NT2/D1 (cell line): ENCODE data around the gene LRMDA.

ENCODE experiments used
- YY1 ChIP-seq: IDR thresholded peaks from 2 replicates; pipeline ENCODE4 v1.6.1; 2011; ENCODE audit not compliant: insufficient read length, insufficient read depth
- ZNF274 ChIP-seq: IDR thresholded peaks from 2 replicates; pipeline ENCODE4 v1.6.1; 2011; ENCODE audit warnings: mild to moderate bottlenecking, low read depth, low read length

GRCh38 chr10:75803816-75804552 lies 372.6 kb downstream of the LRMDA start:
- no peak for TF ChIP-seq ZNF274
- no peak for TF ChIP-seq YY1
